ENCODE measurements around the gene ENGASE.

The ENGASE gene

GRCh38 chr17:79041723-79042420, 32.8 kb upstream of the ENGASE start:
- Histone ChIP-seq H3K27me3 (replicated peaks; ENCODE audit: control insufficient read depth, insufficient read depth, low read length) (no peaks in the 10 kb centered on the region), H3K4me1 (ENCODE audit: control insufficient read depth, insufficient read depth, low read length) (peaks cover 45% of the 10 kb centered on the region), H3K9ac (ENCODE audit: low read length) (peak overlapping the region; percentile 52), H3K36me3 (ENCODE audit: control insufficient read depth, insufficient read depth, low read length, severe bottlenecking) (peaks cover 8% of the 10 kb centered on the region), H3K9me3 (ENCODE audit: control insufficient read depth, low read length) (no peaks in the 10 kb centered on the region), H3K4me3 (ENCODE audit: low read length) (no peak overlapping the region)
- no peak for DNase-seq (ENCODE audit: low read depth)

GRCh38 chr17:79042421-79043190, 32.0 kb upstream of the ENGASE start:
- Histone ChIP-seq H3K4me3 (ENCODE audit: low read length) (no peak overlapping the region), H3K9ac (ENCODE audit: low read length) (peak overlapping the region; percentile 52), H3K4me1 (ENCODE audit: control insufficient read depth, insufficient read depth, low read length) (peaks cover 45% of the 10 kb centered on the region), H3K36me3 (ENCODE audit: control insufficient read depth, insufficient read depth, low read length, severe bottlenecking) (peaks cover 10% of the 10 kb centered on the region), H3K27me3 (replicated peaks; ENCODE audit: control insufficient read depth, insufficient read depth, low read length) (no peaks in the 10 kb centered on the region), H3K9me3 (ENCODE audit: control insufficient read depth, low read length) (no peaks in the 10 kb centered on the region)
- DNase-seq (ENCODE audit: low read depth), result peak; percentile 63

- H3K4me3 ChIP-seq (ENCODE audit: low read length), result no peak overlapping the region
- DNase-seq (ENCODE audit: low read depth), result no peak
Measured at GRCh38 chr17:79043191-79043930, 31.3 kb upstream of the ENGASE start.

GRCh38 chr17:79043931-79044320, 30.7 kb upstream of the ENGASE start:
- H3K9me3 ChIP-seq (ENCODE audit: control insufficient read depth, low read length), result no peaks in the 10 kb centered on the region
- no peak overlapping the region for H3K9ac ChIP-seq (ENCODE audit: low read length)
- peaks cover 40% of the 10 kb centered on the region for H3K4me1 ChIP-seq (ENCODE audit: control insufficient read depth, insufficient read depth, low read length)
- peaks cover 17% of the 10 kb centered on the region for H3K36me3 ChIP-seq (ENCODE audit: control insufficient read depth, insufficient read depth, low read length, severe bottlenecking)
- DNase-seq (ENCODE audit: low read depth), result no peak
- H3K27me3 ChIP-seq (replicated peaks; ENCODE audit: control insufficient read depth, insufficient read depth, low read length), result no peaks in the 10 kb centered on the region
- no peak overlapping the region for H3K4me3 ChIP-seq (ENCODE audit: low read length)

More at GRCh38 chr17:79043191-79043930, 31.3 kb upstream of the ENGASE start:
- Histone ChIP-seq H3K4me1 (ENCODE audit: control insufficient read depth, insufficient read depth, low read length) (peaks cover 46% of the 10 kb centered on the region), H3K9ac (ENCODE audit: low read length) (no peak overlapping the region), H3K27me3 (replicated peaks; ENCODE audit: control insufficient read depth, insufficient read depth, low read length) (no peaks in the 10 kb centered on the region), H3K36me3 (ENCODE audit: control insufficient read depth, insufficient read depth, low read length, severe bottlenecking) (peaks cover 14% of the 10 kb centered on the region), H3K9me3 (ENCODE audit: control insufficient read depth, low read length) (no peaks in the 10 kb centered on the region)

GRCh38 chr17:79044462-79044861, 30.2 kb upstream of the ENGASE start:
- Histone ChIP-seq H3K4me3 (ENCODE audit: low read length) (no peak overlapping the region), H3K4me1 (ENCODE audit: control insufficient read depth, insufficient read depth, low read length) (peaks cover 37% of the 10 kb centered on the region), H3K36me3 (ENCODE audit: control insufficient read depth, insufficient read depth, low read length, severe bottlenecking) (peaks cover 18% of the 10 kb centered on the region), H3K9me3 (ENCODE audit: control insufficient read depth, low read length) (no peaks in the 10 kb centered on the region), H3K9ac (ENCODE audit: low read length) (no peak overlapping the region), H3K27me3 (replicated peaks; ENCODE audit: control insufficient read depth, insufficient read depth, low read length) (no peaks in the 10 kb centered on the region)
- no peak for DNase-seq (ENCODE audit: low read depth)

- DNase-seq (ENCODE audit: low read depth), result no peak
- H3K36me3 ChIP-seq (ENCODE audit: control insufficient read depth, insufficient read depth, low read length, severe bottlenecking), result peaks cover 18% of the 10 kb centered on the region
- no peaks in the 10 kb centered on the region for H3K27me3 ChIP-seq (replicated peaks; ENCODE audit: control insufficient read depth, insufficient read depth, low read length)
- no peak overlapping the region for H3K9ac ChIP-seq (ENCODE audit: low read length)
- no peaks in the 10 kb centered on the region for H3K9me3 ChIP-seq (ENCODE audit: control insufficient read depth, low read length)
- no peak overlapping the region for H3K4me3 ChIP-seq (ENCODE audit: low read length)
- peaks cover 37% of the 10 kb centered on the region for H3K4me1 ChIP-seq (ENCODE audit: control insufficient read depth, insufficient read depth, low read length)
Measured at GRCh38 chr17:79045001-79045729, 29.5 kb upstream of the ENGASE start.

GRCh38 chr17:79045842-79046196, 28.8 kb upstream of the ENGASE start:
- Histone ChIP-seq H3K9me3 (ENCODE audit: control insufficient read depth, low read length) (no peaks in the 10 kb centered on the region), H3K4me1 (ENCODE audit: control insufficient read depth, insufficient read depth, low read length) (peaks cover 37% of the 10 kb centered on the region), H3K9ac (ENCODE audit: low read length) (peak overlapping the region; percentile 62), H3K4me3 (ENCODE audit: low read length) (peak overlapping the region; percentile 26), H3K27me3 (replicated peaks; ENCODE audit: control insufficient read depth, insufficient read depth, low read length) (no peaks in the 10 kb centered on the region), H3K36me3 (ENCODE audit: control insufficient read depth, insufficient read depth, low read length, severe bottlenecking) (peaks cover 18% of the 10 kb centered on the region)
- DNase-seq (ENCODE audit: low read depth), result peak; percentile 84

GRCh38 chr17:79046197-79046915, 28.3 kb upstream of the ENGASE start:
- Histone ChIP-seq H3K9me3 (ENCODE audit: control insufficient read depth, low read length) (no peaks in the 10 kb centered on the region), H3K36me3 (ENCODE audit: control insufficient read depth, insufficient read depth, low read length, severe bottlenecking) (peaks cover 18% of the 10 kb centered on the region), H3K4me1 (ENCODE audit: control insufficient read depth, insufficient read depth, low read length) (peaks cover 37% of the 10 kb centered on the region), H3K27me3 (replicated peaks; ENCODE audit: control insufficient read depth, insufficient read depth, low read length) (no peaks in the 10 kb centered on the region), H3K9ac (ENCODE audit: low read length) (peak overlapping the region; percentile 62), H3K4me3 (ENCODE audit: low read length) (peak overlapping the region; percentile 26)
- no peak for DNase-seq (ENCODE audit: low read depth)

GRCh38 chr17:79046916-79047280, 27.7 kb upstream of the ENGASE start:
- Histone ChIP-seq H3K9me3 (ENCODE audit: control insufficient read depth, low read length) (no peaks in the 10 kb centered on the region), H3K9ac (ENCODE audit: low read length) (peak overlapping the region; percentile 62), H3K4me3 (ENCODE audit: low read length) (peak overlapping the region; percentile 26), H3K36me3 (ENCODE audit: control insufficient read depth, insufficient read depth, low read length, severe bottlenecking) (peaks cover 18% of the 10 kb centered on the region), H3K4me1 (ENCODE audit: control insufficient read depth, insufficient read depth, low read length) (peaks cover 34% of the 10 kb centered on the region), H3K27me3 (replicated peaks; ENCODE audit: control insufficient read depth, insufficient read depth, low read length) (no peaks in the 10 kb centered on the region)
- DNase-seq (ENCODE audit: low read depth), result peak; percentile 34

GRCh38 chr17:79047291-79047920, 27.2 kb upstream of the ENGASE start:
- peak overlapping the region; percentile 62 for H3K9ac ChIP-seq (ENCODE audit: low read length)
- H3K9me3 ChIP-seq (ENCODE audit: control insufficient read depth, low read length), result no peaks in the 10 kb centered on the region
- no peaks in the 10 kb centered on the region for H3K27me3 ChIP-seq (replicated peaks; ENCODE audit: control insufficient read depth, insufficient read depth, low read length)
- H3K4me1 ChIP-seq (ENCODE audit: control insufficient read depth, insufficient read depth, low read length), result peaks cover 30% of the 10 kb centered on the region
- peaks cover 21% of the 10 kb centered on the region for H3K36me3 ChIP-seq (ENCODE audit: control insufficient read depth, insufficient read depth, low read length, severe bottlenecking)
- H3K4me3 ChIP-seq (ENCODE audit: low read length), result peak overlapping the region; percentile 2
- no peak for DNase-seq (ENCODE audit: low read depth)

Data from adipocyte (in vitro differentiated cells).